ENCODE data around the gene MYO5C. TPM values are rescaled to one million over a fixed set of nuclear protein-coding genes. Genes with fewer than 3 reads are reported as not detected.

Gene MYO5C
- polyA plus RNA-seq, 1 donor (not counting 4 experiments of a cell fraction or from before 2014, with no cell fraction given), result 0.16 TPM

- H3K36me3 ChIP-seq (ENCODE audit: control insufficient read depth in 2 of 2, extremely low read depth in 1 of 2, insufficient read depth in 2 of 2, low read length in 2 of 2), result no peaks in the 10 kb centered on the region
- dilution Hi-C loops (cut with MboI; ENCODE audit: extremely low pct_ligation_motif_present, low sequenced_read_pairs), result no loop called here
- H3K27ac ChIP-seq (ENCODE audit: control insufficient read depth, insufficient read depth, low read length), result no peak overlapping the region
- no peaks in the 10 kb centered on the region for H4K20me1 ChIP-seq (ENCODE audit: control insufficient read depth, extremely low read depth, insufficient read depth, low read length)
- H3K27me3 ChIP-seq (ENCODE audit: control insufficient read depth, extremely low read depth, insufficient read depth, low read length), result no peaks in the 10 kb centered on the region
- H3K79me2 ChIP-seq (ENCODE audit: control insufficient read depth, insufficient read depth, low read length), result no peaks in the 10 kb centered on the region
- no peaks in the 10 kb centered on the region for H3K9me1 ChIP-seq (ENCODE audit: control insufficient read depth, extremely low read depth, insufficient read depth, low read length)
- H3K4me3 ChIP-seq (ENCODE audit: control insufficient read depth in 2 of 3, extremely low read depth in 1 of 3, insufficient read depth in 2 of 3, low read depth in 1 of 3, low read length in 3 of 3), result no peak overlapping the region
- TF ChIP-seq CTCF (optimal IDR thresholded peaks at IDR 0.05 in 1 of 3, IDR thresholded peaks at IDR 0.05 in 1 of 3, conservative IDR thresholded peaks at IDR 0.05 in 1 of 3; ENCODE audit: extremely low read depth in 1 of 3, insufficient read depth in 2 of 3, low read length in 3 of 3), result no peak
- no peaks in the 10 kb centered on the region for H3K9me3 ChIP-seq (ENCODE audit: control insufficient read depth, low read depth, low read length)
- FAIRE-seq (no peak), DNase-seq (ENCODE audit: low read depth, low spot score) (no peak)
- H3K4me1 ChIP-seq (ENCODE audit: control insufficient read depth, extremely low read depth, insufficient read depth, low read length), result peaks cover 20% of the 10 kb centered on the region
- H2AFZ ChIP-seq (ENCODE audit: control insufficient read depth, low read length), result no peak overlapping the region
- no peak overlapping the region for H3K4me2 ChIP-seq (ENCODE audit: control insufficient read depth, extremely low read depth, insufficient read depth, low read depth, low read length)
- no peak overlapping the region for H3K9ac ChIP-seq (ENCODE audit: control insufficient read depth, extremely low read depth, insufficient read depth, low read length)
Measured at GRCh38 chr15:52251144-52251860, 44.3 kb downstream of the MYO5C start.

GRCh38 chr15:52247461-52247860 lies 48.1 kb downstream of the MYO5C start:
- Histone ChIP-seq H3K79me2 (ENCODE audit: control insufficient read depth, insufficient read depth, low read length) (no peaks in the 10 kb centered on the region), H2AFZ (ENCODE audit: control insufficient read depth, low read length) (no peak overlapping the region), H3K9ac (ENCODE audit: control insufficient read depth, extremely low read depth, insufficient read depth, low read length) (no peak overlapping the region), H3K36me3 (ENCODE audit: control insufficient read depth in 2 of 2, extremely low read depth in 1 of 2, insufficient read depth in 2 of 2, low read length in 2 of 2) (no peaks in the 10 kb centered on the region), H3K4me2 (ENCODE audit: control insufficient read depth, extremely low read depth, insufficient read depth, low read depth, low read length) (no peak overlapping the region), H3K4me1 (ENCODE audit: control insufficient read depth, extremely low read depth, insufficient read depth, low read length) (no peaks in the 10 kb centered on the region), H3K9me1 (ENCODE audit: control insufficient read depth, extremely low read depth, insufficient read depth, low read length) (no peaks in the 10 kb centered on the region), H4K20me1 (ENCODE audit: control insufficient read depth, extremely low read depth, insufficient read depth, low read length) (no peaks in the 10 kb centered on the region), H3K9me3 (ENCODE audit: control insufficient read depth, low read depth, low read length) (no peaks in the 10 kb centered on the region), H3K4me3 (ENCODE audit: control insufficient read depth in 2 of 3, extremely low read depth in 1 of 3, insufficient read depth in 2 of 3, low read depth in 1 of 3, low read length in 3 of 3) (no peak overlapping the region), H3K27me3 (ENCODE audit: control insufficient read depth, extremely low read depth, insufficient read depth, low read length) (no peaks in the 10 kb centered on the region), H3K27ac (ENCODE audit: control insufficient read depth, insufficient read depth, low read length) (no peak overlapping the region)
- DNase-seq (ENCODE audit: low read depth, low spot score) (no peak), FAIRE-seq (no peak)
- dilution Hi-C loops (cut with MboI; ENCODE audit: extremely low pct_ligation_motif_present, low sequenced_read_pairs), result no loop called here
- TF ChIP-seq EZH2 (IDR thresholded peaks at IDR 0.05; ENCODE audit: low read length) (no peak), CTCF (optimal IDR thresholded peaks at IDR 0.05 in 1 of 3, IDR thresholded peaks at IDR 0.05 in 1 of 3, conservative IDR thresholded peaks at IDR 0.05 in 1 of 3; ENCODE audit: extremely low read depth in 1 of 3, insufficient read depth in 2 of 3, low read length in 3 of 3) (no peak)

Data from keratinocyte (primary cell).